GM06990 (cell line): ENCODE results near the gene ASMTL.

Experiments used
- DNase-seq: peaks from one replicate; pipeline ENCODE4 v3.0.0-alpha.2; 2011; ENCODE audit not compliant: insufficient read length; ENCODE audit errors: extremely low read depth
- H3K27me3 ChIP-seq: replicated peaks from 2 replicates; pipeline ENCODE4 v1.6.0; 2011; ENCODE audit warnings: low read length; ENCODE audit not compliant: control insufficient read depth, insufficient read depth
- H3K36me3 ChIP-seq: 2 replicates; pipeline ENCODE4 v1.5.1; 2011; ENCODE audit warnings: low read length; ENCODE audit not compliant: control insufficient read depth, insufficient read depth
- H3K4me3 ChIP-seq: replicated peaks from 2 replicates; pipeline ENCODE4 v1.5.1; 2011; ENCODE audit warnings: low read depth, mild to moderate bottlenecking, control low read depth, low read length
- TF ChIP-seq, protein P1 (sequence below): IDR thresholded peaks from 2 replicates; pipeline ENCODE4 v1.5.1; 2011; ENCODE audit warnings: low read length, control low read depth, mild to moderate bottlenecking, inconsistent platforms; ENCODE audit not compliant: insufficient read depth, poor library complexity, severe bottlenecking

ASMTL gene

DNA sequence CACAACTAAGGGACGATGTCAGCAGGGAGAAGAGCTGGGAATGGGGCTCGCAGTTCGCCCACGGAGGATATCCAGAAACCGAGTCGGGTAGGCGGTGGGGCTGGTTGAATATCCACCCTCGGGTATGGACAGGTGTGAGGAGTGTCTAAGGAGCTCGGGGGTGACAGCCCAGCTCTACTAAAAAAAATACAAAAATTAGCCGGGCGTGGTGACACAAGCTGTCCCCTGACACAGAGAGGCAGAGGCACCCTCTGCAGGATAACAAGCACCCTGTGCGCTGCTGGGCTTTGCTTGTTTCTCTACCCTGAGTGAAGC is 12.2 kb upstream of the ASMTL start:
- Histone ChIP-seq H3K4me3 (no peak overlapping the region), H3K36me3 (peaks cover 34% of the 10 kb centered on the region), H3K27me3 (no peaks in the 10 kb centered on the region)
- DNase-seq: no peak
- TF ChIP-seq, protein P1, sequence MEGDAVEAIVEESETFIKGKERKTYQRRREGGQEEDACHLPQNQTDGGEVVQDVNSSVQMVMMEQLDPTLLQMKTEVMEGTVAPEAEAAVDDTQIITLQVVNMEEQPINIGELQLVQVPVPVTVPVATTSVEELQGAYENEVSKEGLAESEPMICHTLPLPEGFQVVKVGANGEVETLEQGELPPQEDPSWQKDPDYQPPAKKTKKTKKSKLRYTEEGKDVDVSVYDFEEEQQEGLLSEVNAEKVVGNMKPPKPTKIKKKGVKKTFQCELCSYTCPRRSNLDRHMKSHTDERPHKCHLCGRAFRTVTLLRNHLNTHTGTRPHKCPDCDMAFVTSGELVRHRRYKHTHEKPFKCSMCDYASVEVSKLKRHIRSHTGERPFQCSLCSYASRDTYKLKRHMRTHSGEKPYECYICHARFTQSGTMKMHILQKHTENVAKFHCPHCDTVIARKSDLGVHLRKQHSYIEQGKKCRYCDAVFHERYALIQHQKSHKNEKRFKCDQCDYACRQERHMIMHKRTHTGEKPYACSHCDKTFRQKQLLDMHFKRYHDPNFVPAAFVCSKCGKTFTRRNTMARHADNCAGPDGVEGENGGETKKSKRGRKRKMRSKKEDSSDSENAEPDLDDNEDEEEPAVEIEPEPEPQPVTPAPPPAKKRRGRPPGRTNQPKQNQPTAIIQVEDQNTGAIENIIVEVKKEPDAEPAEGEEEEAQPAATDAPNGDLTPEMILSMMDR: no peak

DNA sequence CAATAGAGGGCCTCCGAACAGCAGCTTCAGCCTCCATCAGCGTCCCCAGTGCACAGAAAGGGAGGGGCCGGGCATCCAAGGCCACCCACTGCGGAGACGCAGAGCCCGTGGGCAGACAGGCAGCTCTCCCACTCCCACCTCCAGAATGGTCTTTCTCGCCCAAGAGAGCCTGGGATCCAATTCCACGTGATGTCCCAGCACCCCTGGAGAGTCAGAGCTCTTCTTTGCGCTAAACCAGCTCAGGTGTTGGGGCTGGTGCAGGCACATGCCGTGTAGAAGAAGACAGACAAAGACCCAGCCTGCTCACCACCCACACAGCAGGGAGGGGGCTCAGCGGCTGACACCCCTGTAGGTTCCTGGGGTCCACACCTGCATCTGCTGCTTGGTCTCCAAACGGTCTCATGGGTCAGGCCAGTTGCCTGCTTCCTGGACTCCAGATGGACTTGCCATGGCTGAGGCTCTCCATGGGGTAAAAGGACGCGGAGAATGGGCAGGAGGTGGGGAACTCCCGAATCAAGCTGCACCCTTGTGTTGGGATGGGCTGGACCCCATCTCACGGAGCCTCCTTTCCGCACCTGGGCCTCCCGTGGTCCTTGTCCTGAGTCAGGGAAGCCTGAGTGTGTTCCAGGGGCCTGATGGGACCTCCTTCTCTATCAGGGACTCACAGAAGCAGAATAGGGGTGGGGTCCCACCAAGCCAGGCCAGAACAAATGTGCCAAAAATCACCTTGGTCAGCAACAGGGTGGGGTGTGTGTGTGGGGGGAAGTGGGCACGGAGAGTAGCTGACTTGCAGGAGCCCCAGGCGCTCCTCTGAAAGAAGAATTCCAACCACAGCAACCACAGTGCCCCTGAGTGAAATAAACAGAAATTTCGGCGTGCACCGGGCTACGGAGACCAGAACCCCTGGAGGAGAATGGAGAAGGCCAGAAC is 11.6 kb upstream of the ASMTL start:
- TF ChIP-seq, protein P1: no peak
- no peak for DNase-seq
- H3K36me3 ChIP-seq: peaks cover 34% of the 10 kb centered on the region
- H3K27me3 ChIP-seq: no peaks in the 10 kb centered on the region
- H3K4me3 ChIP-seq: no peak overlapping the region

DNA sequence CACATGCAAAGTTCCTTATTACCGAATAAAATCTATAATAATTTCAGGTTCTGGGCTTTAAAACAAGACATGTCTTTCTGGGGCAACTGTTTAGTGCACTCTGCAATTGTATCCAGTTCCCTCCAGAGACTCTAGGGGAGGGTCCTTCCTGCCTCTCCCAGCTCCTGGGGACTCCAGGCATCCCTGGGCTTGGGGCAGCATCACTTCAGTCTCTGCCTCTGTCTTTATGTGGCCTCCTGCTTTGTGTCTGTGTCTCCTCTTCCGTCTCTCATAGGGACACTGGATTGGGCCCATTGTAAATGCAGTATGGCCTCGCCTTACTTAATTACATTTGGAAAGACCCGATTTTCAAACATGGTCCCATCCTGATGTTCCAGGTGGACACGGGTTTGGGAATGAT is 10.9 kb upstream of the ASMTL start:
- TF ChIP-seq, protein P1: no peak
- no peak for DNase-seq
- H3K27me3 ChIP-seq: no peaks in the 10 kb centered on the region
- H3K4me3 ChIP-seq: no peak overlapping the region
- H3K36me3 ChIP-seq: peaks cover 33% of the 10 kb centered on the region

DNA sequence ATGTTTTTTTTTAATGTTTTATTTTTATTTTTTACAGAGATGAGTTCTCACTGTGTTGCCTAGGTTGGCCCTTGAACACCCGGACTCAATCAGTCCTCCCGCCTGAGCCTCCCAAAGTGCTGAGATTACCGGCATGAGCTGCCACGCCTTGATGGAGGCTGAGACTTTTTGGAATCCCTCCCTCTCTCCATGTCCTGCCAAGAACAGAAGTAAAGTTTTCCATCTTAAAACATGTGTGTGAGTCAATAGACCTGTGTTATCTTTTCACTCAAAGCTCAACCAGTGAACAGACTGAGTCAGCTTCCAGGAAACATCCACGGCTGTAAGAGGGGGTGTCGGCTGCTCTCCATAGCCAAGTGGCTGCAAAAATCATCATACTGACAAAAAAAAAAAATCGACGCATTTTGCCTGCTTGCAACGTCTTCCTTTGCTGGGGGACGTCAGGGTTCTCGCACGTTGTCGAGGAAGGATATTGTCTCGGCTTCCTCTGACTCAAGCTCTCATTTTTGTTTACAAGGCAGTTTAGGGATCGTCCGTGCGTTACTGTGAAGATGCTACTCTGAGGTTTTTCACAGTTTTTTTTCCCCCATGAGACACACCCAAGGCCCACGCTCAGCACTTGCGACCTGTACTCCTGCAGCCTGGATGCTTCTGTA is 10.0 kb upstream of the ASMTL start:
- H3K27me3 ChIP-seq: no peaks in the 10 kb centered on the region
- no peak for DNase-seq

DNA sequence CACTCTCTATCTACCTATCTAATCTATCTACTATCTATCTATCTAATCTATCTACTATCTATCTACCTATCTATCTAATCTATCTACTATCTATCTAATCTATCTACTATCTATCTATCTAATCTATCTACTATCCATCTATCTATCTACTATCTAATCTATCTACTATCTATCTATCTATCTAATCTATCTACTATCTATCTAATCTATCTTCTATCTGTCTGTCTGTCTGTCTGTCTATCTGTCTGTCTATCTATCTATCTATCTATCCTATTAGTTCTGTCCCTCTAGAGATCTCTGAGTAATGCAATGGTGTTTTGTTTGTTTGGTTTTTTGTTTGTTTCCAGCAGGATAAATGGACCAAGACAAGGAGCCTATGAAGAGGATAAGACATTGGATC is 9.4 kb upstream of the ASMTL start:
- Histone ChIP-seq H3K27me3 (no peaks in the 10 kb centered on the region), H3K4me3 (no peak overlapping the region), H3K36me3 (peaks cover 31% of the 10 kb centered on the region)
- no peak for DNase-seq
- TF ChIP-seq, protein P1: no peak

More for the DNA sequence above, 10.0 kb upstream of the ASMTL start:
- TF ChIP-seq, protein P1: no peak
- Histone ChIP-seq H3K36me3 (peaks cover 31% of the 10 kb centered on the region), H3K4me3 (no peak overlapping the region)
